ENCODE data around the gene RNF20. TPM values are rescaled to one million over a fixed set of nuclear protein-coding genes. Genes with fewer than 3 reads are reported as not detected.

RNF20 gene
- total and polyA plus RNA-seq, 7 donors, result 8.4 to 47.1 (median 27.2) TPM

DNA sequence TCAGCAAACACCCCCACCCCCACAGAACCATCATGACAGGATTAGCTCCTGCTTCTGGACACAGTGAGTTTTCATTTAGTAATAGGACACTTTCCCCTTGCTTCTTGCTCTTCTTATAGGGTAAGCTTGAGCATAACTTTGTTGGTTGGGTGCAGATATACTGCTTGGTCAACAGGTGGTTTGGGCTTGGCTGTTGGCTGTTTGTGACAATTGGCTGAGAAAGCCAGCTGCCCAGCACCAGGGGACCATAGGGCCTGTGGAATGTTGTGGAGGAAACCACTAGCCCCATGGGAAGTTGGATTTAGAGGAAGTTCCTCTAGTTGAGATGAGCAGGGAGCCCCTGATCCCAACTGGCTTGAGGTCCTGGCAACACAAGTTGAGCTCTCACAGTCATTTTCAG lies 30.6 kb downstream of the RNF20 start:
- H3K27me3 ChIP-seq, result no peaks in the 10 kb centered on the region
- no peaks in the 10 kb centered on the region for H3K4me1 ChIP-seq
- H3K36me3 ChIP-seq, result peaks cover 12 to 91% (median 31%) of the 10 kb centered on the region in 4 donors
- H3K9me3 ChIP-seq, result no peaks in the 10 kb centered on the region
- intact Hi-C loops (cut with DNase I), result no loop called here
- no peak for DNase-seq
- TF ChIP-seq POLR2A (IDR thresholded peaks at IDR 0.05) (no peak), EP300 (IDR thresholded peaks at IDR 0.05) (no peak), POLR2AphosphoS5 (IDR thresholded peaks at IDR 0.05) (no peak)
- TF ChIP-seq, protein P1, sequence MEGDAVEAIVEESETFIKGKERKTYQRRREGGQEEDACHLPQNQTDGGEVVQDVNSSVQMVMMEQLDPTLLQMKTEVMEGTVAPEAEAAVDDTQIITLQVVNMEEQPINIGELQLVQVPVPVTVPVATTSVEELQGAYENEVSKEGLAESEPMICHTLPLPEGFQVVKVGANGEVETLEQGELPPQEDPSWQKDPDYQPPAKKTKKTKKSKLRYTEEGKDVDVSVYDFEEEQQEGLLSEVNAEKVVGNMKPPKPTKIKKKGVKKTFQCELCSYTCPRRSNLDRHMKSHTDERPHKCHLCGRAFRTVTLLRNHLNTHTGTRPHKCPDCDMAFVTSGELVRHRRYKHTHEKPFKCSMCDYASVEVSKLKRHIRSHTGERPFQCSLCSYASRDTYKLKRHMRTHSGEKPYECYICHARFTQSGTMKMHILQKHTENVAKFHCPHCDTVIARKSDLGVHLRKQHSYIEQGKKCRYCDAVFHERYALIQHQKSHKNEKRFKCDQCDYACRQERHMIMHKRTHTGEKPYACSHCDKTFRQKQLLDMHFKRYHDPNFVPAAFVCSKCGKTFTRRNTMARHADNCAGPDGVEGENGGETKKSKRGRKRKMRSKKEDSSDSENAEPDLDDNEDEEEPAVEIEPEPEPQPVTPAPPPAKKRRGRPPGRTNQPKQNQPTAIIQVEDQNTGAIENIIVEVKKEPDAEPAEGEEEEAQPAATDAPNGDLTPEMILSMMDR (IDR thresholded peaks at IDR 0.05), result no peak
- H3K4me3 ChIP-seq, result no peak overlapping the region
- no peak overlapping the region for H3K27ac ChIP-seq

DNA sequence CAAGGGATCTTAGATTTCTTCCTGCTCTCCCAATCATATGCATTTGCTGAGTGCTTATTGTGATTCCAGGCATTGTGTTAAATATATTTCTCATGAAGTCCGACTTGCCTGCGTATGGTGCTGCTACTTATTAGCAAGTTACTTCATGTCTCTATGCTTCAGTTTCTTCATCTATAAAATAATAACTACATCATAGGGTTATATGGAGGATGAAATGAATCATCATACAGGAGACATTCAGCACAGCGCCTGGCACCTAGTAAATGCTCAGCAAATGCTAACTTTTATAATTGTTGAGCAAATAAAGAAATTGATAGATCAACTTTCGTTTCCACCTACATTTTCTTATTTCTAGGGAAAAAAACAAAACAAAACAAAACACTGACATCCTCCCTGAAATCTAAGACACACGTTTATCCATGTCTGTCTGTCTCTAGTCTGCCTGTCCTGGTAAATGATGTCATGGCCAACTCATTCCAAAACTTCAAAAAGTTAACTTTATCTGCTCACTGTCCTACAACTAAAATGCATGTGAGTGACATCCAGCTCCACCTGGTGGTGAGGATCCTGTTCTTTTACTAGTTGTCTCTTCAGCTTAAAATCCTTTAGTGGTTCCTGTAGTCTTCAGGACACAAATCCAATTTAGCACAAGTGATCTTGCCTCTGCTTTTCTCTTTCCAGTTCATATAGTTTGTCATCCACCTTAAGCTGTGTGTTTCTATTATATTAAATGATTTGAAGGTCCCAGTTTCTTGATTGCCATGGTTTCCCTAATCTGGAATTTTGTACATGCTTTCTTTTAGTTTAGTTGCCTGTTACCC lies 33.5 kb downstream of the RNF20 start:
- peaks cover 12 to 76% (median 17%) of the 10 kb centered on the region in 4 donors for H3K36me3 ChIP-seq
- no peak overlapping the region for H3K27ac ChIP-seq

DNA sequence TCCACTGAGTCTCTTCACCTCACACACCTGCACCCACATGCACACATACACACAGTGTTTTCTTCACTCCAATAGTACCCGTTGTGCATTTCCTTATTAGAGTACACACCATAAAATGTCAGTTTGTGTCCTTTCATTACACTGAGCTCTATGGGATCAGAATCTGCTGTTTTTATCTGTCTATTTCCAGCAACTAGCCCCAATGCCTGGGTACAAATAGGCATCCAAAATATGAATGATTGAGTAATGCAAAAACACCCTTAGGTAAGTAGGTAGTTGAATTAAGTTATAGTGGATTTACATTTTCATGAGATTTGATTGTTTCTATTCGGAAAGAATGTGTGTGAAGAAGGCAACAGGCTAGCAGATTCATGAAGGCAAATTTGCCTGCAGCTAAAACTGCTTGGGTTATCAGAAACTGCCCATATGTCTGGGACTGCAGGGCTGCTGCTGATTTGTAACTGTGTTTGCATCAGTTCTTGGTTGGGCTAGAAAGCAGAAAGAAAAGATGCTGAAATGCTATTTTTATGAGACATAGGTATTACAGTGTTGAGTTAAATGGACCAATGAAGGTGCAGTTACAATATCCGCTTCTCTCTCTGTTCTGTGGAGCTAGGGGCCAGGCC lies 34.2 kb downstream of the RNF20 start:
- TF ChIP-seq POLR2A (IDR thresholded peaks at IDR 0.05), result no peak
- TF ChIP-seq, protein P1 (IDR thresholded peaks at IDR 0.05), result no peak
- TF ChIP-seq EP300 (IDR thresholded peaks at IDR 0.05), result no peak
- no peak for TF ChIP-seq POLR2AphosphoS5 (IDR thresholded peaks at IDR 0.05)
- 66 to 85% methylated on average over 3 of the region's 3 CpGs for WGBS, 2 donors
- Histone ChIP-seq H3K4me3 (no peak overlapping the region), H3K4me1 (no peaks in the 10 kb centered on the region), H3K36me3 (peaks cover 8 to 69% (median 14%) of the 10 kb centered on the region in 4 donors), H3K27ac (no peak overlapping the region), H3K9me3 (no peaks in the 10 kb centered on the region), H3K27me3 (no peaks in the 10 kb centered on the region)
- DNase-seq, result no peak
- intact Hi-C loops (cut with DNase I), result no loop called here

More for the DNA sequence above, 33.5 kb downstream of the RNF20 start:
- TF ChIP-seq EP300 (IDR thresholded peaks at IDR 0.05) (no peak), POLR2A (IDR thresholded peaks at IDR 0.05) (no peak)
- TF ChIP-seq, protein P1 (IDR thresholded peaks at IDR 0.05), result no peak
- no peaks in the 10 kb centered on the region for H3K4me1 ChIP-seq
- no peaks in the 10 kb centered on the region for H3K27me3 ChIP-seq
- intact Hi-C loops (cut with DNase I), result no loop called here
- H3K9me3 ChIP-seq, result no peaks in the 10 kb centered on the region
- H3K4me3 ChIP-seq, result no peak overlapping the region
- DNase-seq, result no peak
- 60 to 77% methylated on average over 5 of the region's 5 CpGs for WGBS, 2 donors

DNA sequence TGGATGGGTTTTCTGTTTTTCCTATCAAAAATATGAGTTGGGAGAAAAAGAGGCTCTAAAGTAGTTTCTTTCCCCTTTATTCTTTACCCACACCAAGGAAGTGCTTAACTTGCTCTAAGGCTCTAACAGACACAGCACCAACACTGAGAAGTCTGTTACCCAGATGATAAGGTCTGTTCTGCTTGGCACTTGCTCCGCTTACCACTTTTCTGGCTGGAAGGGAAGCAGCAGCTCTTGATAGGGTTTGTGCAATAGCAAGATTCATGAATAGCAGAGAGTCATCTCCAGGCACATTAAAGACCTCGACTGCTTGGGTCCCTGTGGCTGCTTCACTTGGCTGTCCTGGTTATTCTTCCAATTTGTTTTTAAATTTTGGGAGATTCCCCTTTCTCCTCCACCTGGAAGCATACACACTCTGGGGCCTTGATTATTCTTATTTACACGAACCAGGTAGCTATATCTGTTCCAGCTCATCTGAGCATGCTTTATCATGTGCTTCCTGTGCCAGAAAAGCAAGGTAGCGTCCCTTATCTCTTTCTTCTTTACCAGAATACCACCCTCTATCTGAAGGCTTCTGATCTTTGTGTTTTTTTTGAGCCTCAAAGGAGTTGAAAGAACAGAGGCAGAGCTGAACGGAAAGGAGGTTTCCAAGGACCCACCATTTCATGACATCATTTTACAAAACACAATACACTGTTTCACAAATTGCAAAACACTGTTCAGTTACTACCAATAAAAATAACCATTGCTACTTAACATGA lies 36.3 kb downstream of the RNF20 start:
- WGBS, 2 donors, result 77 to 89% methylated on average over 5 of the region's 5 CpGs
- Histone ChIP-seq H3K36me3 (peaks cover 0 to 48% (median 4%) of the 10 kb centered on the region in 4 donors), H3K4me1 (no peaks in the 10 kb centered on the region), H3K27me3 (no peaks in the 10 kb centered on the region), H3K27ac (no peak overlapping the region), H3K9me3 (no peaks in the 10 kb centered on the region), H3K4me3 (no peak overlapping the region)
- DNase-seq, result no peak
- TF ChIP-seq POLR2AphosphoS5 (IDR thresholded peaks at IDR 0.05), result no peak
- no peak for TF ChIP-seq POLR2A (IDR thresholded peaks at IDR 0.05)
- TF ChIP-seq EP300 (IDR thresholded peaks at IDR 0.05), result no peak
- TF ChIP-seq, protein P1 (IDR thresholded peaks at IDR 0.05), result no peak
- intact Hi-C loops (cut with DNase I), result no loop called here
